Activated CD4-positive, alpha-beta T cell treated with anti-CD3 and anti-CD28 coated beads, Interleukin-2, amount 50 U/mL, for 48 hours (primary cell): ENCODE measurements around the gene GTF2H4.
A peak's percentile ranks its signal among the peaks of the same experiment; 100 is the strongest.
"Not testable (repeated sequence)": the region's sequence is repeated elsewhere in the genome, so short reads cannot be mapped to it uniquely, and the experiment has no call there.

ENCODE experiments used
- DNase-seq, 2 experiments: peaks; one replicate each; pipeline ENCODE4 v3.0.0-alpha.2; 2020

GTF2H4 gene

GRCh38 chr6:30926644-30927043, 18.6 kb downstream of the GTF2H4 start:
- DNase-seq = no peak

DNA sequence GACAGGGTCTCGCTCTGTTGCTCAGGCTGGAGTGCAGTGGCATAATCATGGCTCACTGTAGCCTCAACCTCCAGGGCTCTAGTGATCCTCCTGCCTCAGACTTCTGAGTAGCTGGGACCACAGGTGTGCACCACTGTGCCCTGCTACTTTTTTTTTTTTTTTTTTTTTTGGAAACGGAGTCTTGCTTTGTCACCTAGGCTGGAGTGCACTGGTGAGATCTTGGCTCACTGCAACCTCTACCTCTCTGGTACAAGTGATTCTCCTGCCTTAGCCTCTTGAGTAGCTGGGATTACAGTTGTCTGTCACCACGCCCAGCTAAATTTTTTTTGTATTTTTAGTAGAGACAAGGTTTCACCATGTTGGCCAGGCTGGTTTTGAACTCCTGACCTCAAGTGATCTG, 19.1 kb downstream of the GTF2H4 start:
- not testable (repeated sequence) for DNase-seq

DNA sequence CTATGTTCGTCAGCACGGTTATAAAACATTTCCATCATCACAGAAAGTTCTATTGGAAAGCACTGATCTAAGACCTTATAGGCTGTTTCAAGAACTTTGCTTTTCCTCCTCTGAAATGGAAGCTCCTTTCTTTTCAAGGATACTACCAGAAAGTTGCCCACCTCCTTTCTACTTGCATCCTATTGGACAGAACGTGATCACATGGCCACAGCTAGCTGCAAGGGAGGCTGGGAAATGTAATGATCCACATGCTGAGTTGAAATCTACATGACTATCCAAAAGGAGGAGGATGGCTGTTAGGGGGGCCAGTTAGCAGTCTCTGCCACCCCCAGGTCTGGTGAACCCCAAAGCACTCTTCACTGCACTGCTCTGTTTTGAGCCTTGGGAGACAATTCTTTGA, 20.7 kb downstream of the GTF2H4 start:
- DNase-seq = no peak

DNA sequence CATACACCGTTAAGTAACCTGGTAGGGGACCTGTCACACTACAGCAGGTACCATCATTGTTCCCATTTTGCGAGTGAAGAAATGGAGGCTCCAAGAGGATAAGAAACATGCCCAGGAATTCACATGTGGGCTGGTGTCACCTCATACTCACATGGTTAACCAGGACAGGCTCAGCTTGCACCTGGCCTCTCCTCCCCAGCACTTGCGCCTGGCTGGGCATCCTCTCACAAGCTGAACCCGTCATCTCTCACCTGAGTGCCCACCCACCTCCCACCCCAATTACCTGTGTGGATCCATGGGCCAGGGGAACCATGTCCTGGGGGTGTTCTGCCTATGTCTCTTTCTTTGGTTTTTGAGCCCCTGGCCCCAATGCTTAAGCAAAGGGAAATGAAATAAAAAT, 22.5 kb downstream of the GTF2H4 start:
- DNase-seq = no peak

DNA sequence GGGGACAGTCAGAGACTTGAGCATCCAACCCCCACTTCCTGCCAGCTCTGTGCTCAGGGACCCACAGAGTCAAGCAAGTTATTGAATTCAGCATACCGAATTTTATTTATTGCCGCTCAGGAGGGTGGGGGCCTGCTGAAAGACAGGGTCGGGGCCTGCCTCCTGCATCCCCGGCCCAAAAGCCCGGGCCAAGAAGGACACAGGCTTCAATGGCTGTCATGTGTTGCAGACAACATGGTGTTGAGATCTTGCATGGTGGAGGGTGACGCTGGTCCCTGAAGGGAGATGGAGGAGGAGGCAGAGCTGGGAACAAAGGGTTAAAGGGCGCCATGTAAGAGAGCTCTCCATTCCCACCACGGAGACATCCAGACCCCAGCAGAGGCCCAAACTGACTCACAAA, 23.3 kb downstream of the GTF2H4 start:
- no peak for DNase-seq

DNA sequence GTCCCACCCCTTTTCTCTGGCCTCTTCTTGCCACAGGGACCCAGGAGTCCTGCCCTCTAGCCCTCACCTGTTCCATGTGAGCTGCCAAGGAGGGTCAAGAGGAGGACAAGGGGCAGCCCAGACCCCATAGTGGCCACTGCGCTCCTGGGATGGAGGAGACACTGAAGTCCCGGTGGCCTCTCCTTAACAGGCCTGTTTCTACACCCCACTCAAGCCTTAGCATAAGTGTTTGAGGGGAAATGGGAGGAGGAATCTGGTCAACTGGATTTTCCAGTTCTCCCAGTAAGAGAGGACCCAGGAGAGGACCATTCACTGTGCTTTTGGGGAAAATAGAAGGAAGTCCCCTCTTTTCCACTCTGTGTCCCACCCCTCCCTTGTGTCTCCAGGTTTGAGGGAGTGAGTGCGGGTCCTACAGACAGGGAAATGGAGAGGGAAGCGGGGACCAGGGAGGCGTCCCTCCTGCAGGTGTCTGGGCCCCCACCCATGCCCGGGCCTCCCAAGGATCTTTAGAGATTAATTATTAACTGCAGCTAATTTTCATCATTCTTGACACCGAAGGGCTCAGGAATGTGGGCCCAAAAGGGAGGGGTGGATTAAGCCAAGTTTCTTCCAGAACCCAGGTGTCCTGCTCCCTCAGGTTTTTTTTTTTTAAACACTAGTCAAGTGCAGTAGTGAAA, 24.1 kb downstream of the GTF2H4 start, which contains the start of gene SFTA2:
SFTA2 (minus strand) TSS at position 202 of the 677 bp plus-strand sequence; CDS start at position 128, 74 bp downstream.
- no peak for DNase-seq

- DNase-seq = no peak
These were observed 24.8 kb downstream of the GTF2H4 start for GRCh38 chr6:30932665-30933365.

- DNase-seq = no peak
These were observed 27.0 kb downstream of the GTF2H4 start for GRCh38 chr6:30935018-30935417.

- DNase-seq = no peak
These were observed 29.3 kb downstream of the GTF2H4 start for GRCh38 chr6:30937265-30937664.

- DNase-seq = no peak
These were observed 30.7 kb downstream of the GTF2H4 start for GRCh38 chr6:30938730-30939129.

GRCh38 chr6:30939473-30939872, 31.5 kb downstream of the GTF2H4 start:
- DNase-seq = no peak

DNA sequence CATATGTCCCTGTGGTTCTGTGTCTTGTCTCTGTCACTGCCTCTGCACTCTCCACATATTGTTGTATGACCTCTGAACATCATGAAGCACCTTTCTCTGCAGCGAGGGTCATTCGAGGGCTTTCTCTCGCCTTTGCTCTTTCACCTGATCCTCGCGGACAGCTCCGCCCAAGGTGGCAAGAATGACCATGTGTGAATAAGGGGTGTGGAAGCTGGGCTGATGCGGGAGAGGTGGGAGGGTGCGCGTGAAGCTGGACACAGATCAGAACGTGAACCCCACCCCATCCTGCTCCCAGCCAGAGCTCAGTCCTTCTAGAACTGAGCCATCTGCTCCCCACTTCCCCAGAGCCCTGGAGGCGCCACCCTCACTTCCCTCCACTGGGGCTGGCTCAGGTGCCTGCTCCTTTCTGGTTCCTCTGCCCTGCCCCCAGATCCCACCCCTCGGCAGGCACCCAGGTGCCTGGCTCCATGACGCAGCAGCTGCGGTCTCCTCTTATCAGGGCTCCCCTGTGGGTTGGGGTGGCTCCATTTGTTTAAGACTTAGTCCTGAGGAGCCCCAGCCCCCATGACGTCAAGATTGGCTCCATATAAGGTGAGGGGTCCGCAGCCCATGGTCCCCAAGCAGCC, 32.5 kb downstream of the GTF2H4 start, which contains the start of gene MUCL3:
MUCL3 (plus strand) TSS at position 613 of the 626 bp plus-strand sequence. CDS start 27 bp downstream, outside the sequence.
- DNase-seq = no peak

- DNase-seq = peak; percentile 12 to 25
These were observed 34.5 kb downstream of the GTF2H4 start for GRCh38 chr6:30942338-30943060.

DNA sequence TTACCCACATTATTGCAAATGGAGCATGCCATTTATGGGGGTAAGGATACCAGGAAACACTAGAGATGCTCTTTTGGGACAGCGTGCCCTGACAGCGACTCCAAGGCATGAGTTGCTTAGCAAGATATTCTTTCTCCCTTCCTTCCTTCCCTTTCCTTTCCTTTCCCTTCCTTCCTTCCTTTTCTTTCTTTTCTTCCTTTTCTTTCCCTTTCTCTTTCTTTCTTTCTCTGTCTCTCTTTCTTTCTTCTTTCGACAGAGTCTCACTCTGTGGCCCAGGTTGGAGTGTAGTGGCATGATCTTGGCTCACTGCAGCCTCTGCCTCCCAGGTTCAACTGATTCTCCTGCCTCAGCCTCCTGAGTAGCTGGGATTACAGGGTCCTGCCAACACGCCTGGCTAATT, 36.0 kb downstream of the GTF2H4 start:
- DNase-seq = no peak

DNA sequence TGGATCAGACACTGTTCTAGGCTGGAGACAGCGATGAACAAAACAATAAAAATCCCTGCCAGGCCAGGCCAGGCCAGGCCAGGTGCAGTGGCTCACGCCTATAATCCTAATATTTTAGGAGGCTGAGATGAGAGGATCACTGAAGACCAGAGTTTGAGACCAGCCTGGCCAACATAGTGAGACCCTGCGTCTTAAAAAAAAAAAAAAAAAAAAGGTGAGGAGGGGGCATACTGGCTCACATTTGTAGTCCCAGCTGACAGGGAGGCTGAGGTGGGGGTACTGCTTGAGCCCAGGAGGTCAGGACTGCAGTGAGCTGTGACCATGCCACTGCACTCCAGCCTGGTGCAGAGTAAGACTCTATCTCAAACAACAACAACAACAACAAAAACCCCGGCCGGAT, 37.3 kb downstream of the GTF2H4 start:
- no peak for DNase-seq

DNA sequence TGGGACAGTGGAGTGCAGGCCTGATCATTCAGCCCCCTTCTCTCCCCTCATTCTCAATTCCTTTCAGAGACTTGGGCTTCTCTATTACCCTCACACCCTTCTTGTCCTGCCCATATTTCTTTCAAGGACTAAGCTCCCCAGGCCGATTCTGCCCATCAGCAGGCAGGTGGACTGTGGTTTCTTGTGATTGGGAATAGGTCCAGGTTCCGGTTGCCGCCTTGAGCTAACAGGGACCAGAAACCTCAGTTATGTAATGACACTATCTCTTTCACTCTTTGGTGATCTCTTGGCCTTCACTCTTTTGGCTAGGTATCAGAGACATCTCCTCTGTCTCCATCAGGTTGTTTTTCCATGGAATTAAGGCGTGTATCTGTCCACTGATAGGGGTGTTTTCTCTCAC, 39.2 kb downstream of the GTF2H4 start:
- DNase-seq = no peak

DNA sequence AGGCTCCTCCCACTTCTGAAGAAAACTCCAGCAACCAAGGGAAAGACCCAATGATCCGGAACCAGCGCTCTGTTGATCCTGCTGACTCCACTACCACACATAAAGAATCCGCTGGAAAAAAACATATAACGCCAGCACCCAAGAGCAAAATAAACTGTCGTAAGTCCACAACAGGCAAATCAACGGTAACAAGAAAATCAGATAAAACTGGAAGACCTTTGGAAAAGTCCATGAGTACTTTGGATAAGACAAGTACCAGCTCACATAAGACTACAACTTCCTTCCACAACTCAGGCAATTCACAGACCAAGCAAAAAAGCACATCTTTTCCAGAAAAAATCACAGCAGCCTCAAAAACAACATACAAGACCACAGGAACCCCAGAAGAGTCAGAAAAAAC, 40.8 kb downstream of the GTF2H4 start:
- no peak for DNase-seq

- peak in 1 of 2 experiments; percentile 10 for DNase-seq
These were observed 44.0 kb downstream of the GTF2H4 start for GRCh38 chr6:30951907-30952469.

GRCh38 chr6:30954631-30955366, 46.8 kb downstream of the GTF2H4 start:
- peak in 1 of 2 experiments; percentile 10 for DNase-seq

- peak; percentile 69 to 77 for DNase-seq
These were observed 47.5 kb downstream of the GTF2H4 start for GRCh38 chr6:30955367-30956042.

DNA sequence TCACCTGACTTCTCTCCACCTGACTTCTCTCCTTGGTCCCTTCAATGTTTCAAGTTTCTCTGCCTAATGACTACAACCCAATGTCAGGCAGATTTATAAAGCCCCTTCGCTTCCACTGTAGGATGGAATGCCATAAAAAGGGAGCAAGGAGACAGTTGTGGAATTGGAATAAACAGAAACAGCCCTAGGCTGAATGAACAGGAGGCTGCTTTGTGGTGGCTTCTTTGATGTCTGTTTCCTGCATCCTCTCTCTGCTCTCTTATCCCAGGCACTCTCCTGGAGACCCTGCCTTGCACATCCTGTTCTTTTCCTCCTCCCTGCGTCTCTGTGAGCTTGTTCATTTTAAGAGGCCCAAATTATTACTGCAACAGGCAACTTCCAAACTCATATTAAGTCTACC, 49.7 kb downstream of the GTF2H4 start:
- no peak for DNase-seq
